Lung (tissue), 12 donors: ENCODE measurements around the gene TFDP3. TPM values are rescaled to one million over a fixed set of nuclear protein-coding genes. Genes with fewer than 3 reads are reported as not detected.

Experiments
- ATAC-seq: fragments of 200-7000 bp; cut with Tn5 transposase; one replicate; pipeline ENCODE4 v1.9.1; 2020; ENCODE audit warnings: moderate number of reproducible peaks; ENCODE audit not compliant: insufficient read depth, low FRiP score
- DNase-seq, 3 donors: peaks; one replicate each; pipeline ENCODE4 v3.0.0-alpha.2; 2013 to 2017
- H3K27ac ChIP-seq, 2 donors: one replicate each; pipeline ENCODE4 v1.5.1; 2013; ENCODE audit warnings: mild to moderate bottlenecking in 2 of 2, moderate library complexity in 2 of 2, control low read depth in 1 of 2, inconsistent platforms in 1 of 2, low read depth in 1 of 2, low read length in 1 of 2
- H3K27me3 ChIP-seq, 3 donors: one replicate each; pipeline ENCODE4 v1.5.1; 2013; ENCODE audit warnings: low read length in 2 of 3; ENCODE audit not compliant: control insufficient read depth in 3 of 3, insufficient read depth in 3 of 3
- H3K36me3 ChIP-seq, 4 donors: one replicate each; pipeline ENCODE4 v1.5.1; 2013; ENCODE audit warnings: low read length in 4 of 4, mild to moderate bottlenecking in 1 of 4, moderate library complexity in 1 of 4; ENCODE audit not compliant: control insufficient read depth in 4 of 4, insufficient read depth in 4 of 4
- H3K4me1 ChIP-seq, 5 donors: one replicate each; pipeline ENCODE4 v1.5.1; 2013; ENCODE audit warnings: low read length in 5 of 5, mild to moderate bottlenecking in 2 of 5, moderate library complexity in 1 of 5; ENCODE audit not compliant: control insufficient read depth in 5 of 5, insufficient read depth in 5 of 5
- H3K4me3 ChIP-seq: one replicate; pipeline ENCODE4 v1.5.1; 2013; ENCODE audit warnings: mild to moderate bottlenecking, control low read depth, moderate library complexity
- H3K9ac ChIP-seq, 2 donors: one replicate each; pipeline ENCODE4 v1.5.1; 2013; ENCODE audit warnings: low read length in 2 of 2, control low read depth in 1 of 2; ENCODE audit not compliant: insufficient read depth in 1 of 2
- H3K9me3 ChIP-seq, 4 donors: one replicate each; pipeline ENCODE4 v1.5.1; 2013; ENCODE audit warnings: low read length in 3 of 4, mild to moderate bottlenecking in 1 of 4, moderate library complexity in 1 of 4; ENCODE audit not compliant: control insufficient read depth in 4 of 4, insufficient read depth in 3 of 4
- CTCF ChIP-seq: IDR thresholded peaks from 2 replicates; pipeline ENCODE4 v1.5.1; 2012; ENCODE audit warnings: mild to moderate bottlenecking; ENCODE audit errors: control extremely low read depth, extremely low read depth
- WGBS, 2 donors: extraction: QIAGEN DNeasy Blood & Tissue Kit; methylation state at CpG; one replicate each; pipeline ENCODE4 v1.1.7; 2013; 5-methylcytosine and 5-hydroxymethylcytosine counted together
- polyA plus RNA-seq, 2 donors: library from polyadenylated mRNA; stranded (reverse); fragments of 200-250 nt; gene quantifications; one replicate each; pipeline ENCODE4 v1.2.1, GENCODE V29; 2013
- total RNA-seq, 2 donors: library from RNA; depleted of rRNA in 1 of 2; stranded (reverse); fragments of >200 nt in 1 of 2; gene quantifications; one replicate each; pipeline ENCODE4 v1.2.1, GENCODE V29; 2014 to 2021
- donor health status: control.
- donor health status: control.
- donor health status: Bipolar disorder and iron deficiency.
- donor health status: healthy.
- donor health status: DM: yes; HTN: yes; CAD: no.

The TFDP3 gene
- total and polyA plus RNA-seq, 4 donors, result not detected

DNA sequence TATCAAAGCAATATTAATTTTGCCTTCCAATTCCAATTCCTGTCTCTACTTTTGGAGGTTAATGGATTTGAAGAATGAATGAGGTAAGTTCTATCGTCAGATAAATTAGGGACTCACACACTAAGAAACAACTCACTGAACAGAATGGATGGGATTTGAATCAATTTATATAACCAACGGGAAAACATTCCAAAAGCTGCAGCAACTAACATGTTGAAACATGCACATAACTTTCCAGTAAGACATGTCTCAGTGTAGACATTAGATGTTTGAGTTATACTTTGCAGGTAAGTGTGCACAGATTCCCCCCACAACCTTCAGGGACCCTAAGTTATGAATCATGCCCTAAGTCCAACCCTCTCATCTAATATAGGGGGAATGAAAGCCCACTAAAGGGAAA, 34.3 kb downstream of the TFDP3 start:
- no peak for TF ChIP-seq CTCF

GRCh38 chrX:133179500-133179899, 38.7 kb downstream of the TFDP3 start:
- TF ChIP-seq CTCF, result no peak
- H3K36me3 ChIP-seq, result no peaks in the 10 kb centered on the region
- peaks cover 0 to 1% (median 0%) of the 10 kb centered on the region in 4 donors for H3K9me3 ChIP-seq
- ATAC-seq (no peak), DNase-seq (no peak)
- peaks cover 0 to 25% (median 8%) of the 10 kb centered on the region in 3 donors for H3K27me3 ChIP-seq
- WGBS, 2 donors, result 61 to 84% methylated on average over 3 of the region's 3 CpGs
- H3K9ac ChIP-seq, result no peak overlapping the region
- H3K4me3 ChIP-seq, result no peak overlapping the region
- H3K27ac ChIP-seq, result no peak overlapping the region
- H3K4me1 ChIP-seq, result no peaks in the 10 kb centered on the region

More for the DNA sequence above, 34.3 kb downstream of the TFDP3 start:
- ATAC-seq, result no peak
- WGBS, 2 donors, result 71 to 85% methylated on average over 2 of the region's 2 CpGs
- H3K9me3 ChIP-seq, result peaks cover 0 to 1% (median 0%) of the 10 kb centered on the region in 4 donors
- no peaks in the 10 kb centered on the region for H3K4me1 ChIP-seq
- H3K27me3 ChIP-seq, result peaks cover 0 to 17% (median 11%) of the 10 kb centered on the region in 3 donors
- no peaks in the 10 kb centered on the region for H3K36me3 ChIP-seq
- no peak overlapping the region for H3K9ac ChIP-seq
- H3K27ac ChIP-seq, result no peak overlapping the region
- no peak overlapping the region for H3K4me3 ChIP-seq
- no peak for DNase-seq

GRCh38 chrX:133177202-133177601, 41.0 kb downstream of the TFDP3 start:
- Histone ChIP-seq H3K9me3 (peaks cover 0 to 1% (median 0%) of the 10 kb centered on the region in 4 donors), H3K4me3 (no peak overlapping the region), H3K36me3 (no peaks in the 10 kb centered on the region), H3K9ac (no peak overlapping the region), H3K27ac (no peak overlapping the region), H3K27me3 (peaks cover 0 to 26% (median 5%) of the 10 kb centered on the region in 3 donors), H3K4me1 (peaks cover 0 to 4% (median 0%) of the 10 kb centered on the region in 5 donors)
- WGBS, 2 donors, result 78 to 95% methylated on average over 2 of the region's 2 CpGs
- ATAC-seq, result no peak
- DNase-seq, result no peak
- TF ChIP-seq CTCF, result no peak

DNA sequence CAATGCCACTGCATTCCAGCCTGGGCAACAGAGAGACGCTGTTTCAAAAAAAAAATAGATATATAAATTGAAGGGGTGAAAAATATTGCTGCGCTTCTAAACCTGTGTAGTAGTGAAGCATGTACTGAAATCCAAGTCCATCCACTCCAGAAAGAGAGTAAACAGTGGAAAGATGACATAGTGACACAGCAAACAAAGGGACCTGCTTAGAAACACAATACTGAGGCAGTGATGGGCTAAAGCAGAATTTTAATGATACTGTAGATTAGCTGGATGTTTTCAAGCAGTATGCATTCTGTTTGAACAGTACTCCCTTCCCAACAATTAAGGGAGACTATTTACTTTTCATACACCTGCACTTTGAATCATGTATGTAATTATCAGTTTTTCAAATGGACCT, 42.5 kb downstream of the TFDP3 start:
- WGBS, 2 donors, result 63 to 80% methylated on average over 2 of the region's 2 CpGs
- TF ChIP-seq CTCF, result no peak
- H3K9ac ChIP-seq, result no peak overlapping the region
- no peaks in the 10 kb centered on the region for H3K36me3 ChIP-seq
- ATAC-seq (no peak), DNase-seq (no peak)
- H3K9me3 ChIP-seq, result peaks cover 0 to 1% (median 0%) of the 10 kb centered on the region in 4 donors
- H3K27ac ChIP-seq, result no peak overlapping the region
- no peak overlapping the region for H3K4me3 ChIP-seq
- peaks cover 0 to 23% (median 5%) of the 10 kb centered on the region in 3 donors for H3K27me3 ChIP-seq
- H3K4me1 ChIP-seq, result peaks cover 0 to 5% (median 0%) of the 10 kb centered on the region in 5 donors
